ENCODE measurements around the gene SPINK14.

SPINK14 gene

DNA sequence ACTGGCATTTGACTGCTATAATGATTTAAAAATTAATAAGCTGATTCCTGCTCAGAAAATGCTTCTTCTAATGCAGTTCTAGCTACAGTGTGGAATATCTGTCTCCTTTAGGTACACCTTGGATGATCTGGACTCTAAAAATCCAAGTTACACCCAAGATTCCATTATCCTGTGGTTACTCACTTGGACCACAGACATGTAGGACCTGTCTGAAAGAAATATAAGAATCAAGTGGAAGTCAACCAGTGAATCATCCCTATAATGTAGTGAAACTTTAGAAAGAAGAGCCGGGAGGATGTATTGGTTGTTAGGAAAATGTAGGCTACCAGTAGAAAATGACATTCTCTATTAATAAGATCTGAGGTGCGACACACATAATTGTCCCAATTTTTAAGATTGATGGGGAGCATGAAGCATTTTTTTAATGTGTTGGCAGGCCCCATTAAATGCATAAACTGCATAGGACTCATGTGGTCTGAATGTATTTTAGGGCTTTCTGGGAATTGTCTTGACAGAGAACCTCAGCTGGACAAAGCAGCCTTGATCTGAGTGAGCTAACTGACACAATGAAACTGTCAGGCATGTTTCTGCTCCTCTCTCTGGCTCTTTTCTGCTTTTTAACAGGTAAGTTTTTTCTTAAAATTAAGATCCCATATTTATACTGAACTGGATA lies 34.3 kb downstream of the SPINK14 start, which contains the start of gene SPINK6:
Gene SPINK6, plus strand, starts transcription at position 512 of the 673 bp plus-strand sequence. Its CDS starts 55 bp downstream, at position 567.
- no peak for DNase-seq

DNA sequence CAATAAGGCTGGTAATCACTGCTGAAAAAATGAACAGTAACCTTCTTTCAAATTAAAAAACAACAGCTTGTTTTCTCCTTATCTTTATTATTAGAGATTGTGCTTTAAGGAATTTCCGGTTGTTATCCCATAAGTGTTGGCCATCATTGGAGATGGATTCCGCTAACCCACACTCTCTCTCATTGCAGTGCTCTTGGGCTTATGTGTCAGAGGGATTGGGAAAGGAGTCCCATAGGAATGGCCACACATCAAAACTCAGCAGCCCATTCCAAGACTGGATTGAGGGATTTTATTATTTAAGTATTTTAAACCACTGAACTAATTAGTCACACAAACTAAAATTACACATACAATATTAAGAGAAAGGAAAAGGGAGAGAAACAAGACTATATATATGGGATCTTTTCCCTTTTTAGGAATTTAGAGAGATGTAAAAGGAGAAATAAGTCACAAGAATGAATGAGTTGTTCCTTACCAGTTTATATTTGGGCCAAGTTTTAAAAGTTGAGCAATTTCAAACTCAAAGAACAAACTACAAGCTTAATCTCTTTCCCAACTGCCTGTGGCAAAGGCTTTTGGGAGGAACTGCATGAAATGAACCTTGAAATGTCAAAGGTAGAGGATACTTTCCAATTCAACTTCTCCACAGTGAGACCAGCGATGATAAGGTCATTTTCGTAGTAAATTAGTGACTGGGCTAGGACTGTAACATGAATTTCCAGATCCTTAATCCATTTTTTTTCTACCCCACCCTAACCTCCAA lies 36.9 kb downstream of the SPINK14 start:
- DNase-seq: no peak

DNA sequence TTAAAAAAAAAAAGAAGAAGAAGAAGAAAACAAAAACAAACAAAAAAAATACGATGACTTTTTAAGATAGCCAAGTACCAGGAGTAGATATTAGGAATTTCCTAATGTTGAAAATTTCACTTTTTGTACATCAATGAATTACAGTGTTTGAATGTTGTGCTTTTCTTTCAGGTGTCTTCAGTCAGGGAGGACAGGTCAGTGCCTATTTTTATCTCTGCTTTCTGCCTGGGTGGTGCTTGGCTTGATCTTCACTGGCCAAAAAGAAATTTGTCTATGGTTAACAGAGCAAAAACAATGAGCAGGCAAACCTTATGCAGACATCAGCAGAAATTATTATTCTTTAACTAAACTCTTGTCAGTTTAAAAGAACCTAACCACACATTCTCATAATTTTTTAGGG lies 37.5 kb downstream of the SPINK14 start:
- DNase-seq: no peak

DNA sequence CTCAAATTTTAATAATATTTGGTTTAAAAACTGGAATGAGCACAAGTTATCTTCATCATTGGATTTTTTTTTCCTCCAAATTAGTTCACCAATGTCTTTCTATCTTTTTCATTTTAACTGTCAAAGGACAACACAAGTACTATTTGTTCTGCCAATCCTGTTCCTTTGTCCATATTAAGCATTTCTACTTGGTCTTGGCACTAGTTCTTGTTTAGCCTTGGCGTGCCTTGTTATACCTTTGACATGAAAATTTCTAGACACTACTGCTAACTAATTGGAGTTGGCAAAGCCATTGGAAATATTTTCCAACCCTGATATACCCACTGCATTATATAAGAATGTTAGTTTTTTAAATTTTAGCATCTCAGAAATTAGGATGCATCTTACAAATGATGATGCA lies 38.3 kb downstream of the SPINK14 start:
- DNase-seq: no peak

DNA sequence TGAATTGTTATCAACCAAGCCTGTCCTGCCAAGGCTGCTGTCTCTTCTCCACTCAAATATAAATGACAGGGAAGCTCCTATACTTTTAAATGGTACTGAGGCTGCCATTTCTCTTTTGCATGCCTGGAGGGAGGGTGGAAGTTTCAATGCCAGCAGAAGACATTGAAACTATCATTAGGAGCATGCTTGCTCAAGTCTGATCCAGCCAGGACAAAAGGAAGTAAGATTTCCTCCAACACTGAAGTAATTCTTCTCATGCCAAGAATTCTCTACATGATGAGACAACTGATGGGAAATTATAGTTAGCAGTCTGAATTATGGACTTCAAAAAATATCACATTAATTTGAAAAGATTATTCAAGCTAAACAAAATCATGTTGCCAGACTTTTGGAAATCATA lies 39.9 kb downstream of the SPINK14 start:
- no peak for DNase-seq

DNA sequence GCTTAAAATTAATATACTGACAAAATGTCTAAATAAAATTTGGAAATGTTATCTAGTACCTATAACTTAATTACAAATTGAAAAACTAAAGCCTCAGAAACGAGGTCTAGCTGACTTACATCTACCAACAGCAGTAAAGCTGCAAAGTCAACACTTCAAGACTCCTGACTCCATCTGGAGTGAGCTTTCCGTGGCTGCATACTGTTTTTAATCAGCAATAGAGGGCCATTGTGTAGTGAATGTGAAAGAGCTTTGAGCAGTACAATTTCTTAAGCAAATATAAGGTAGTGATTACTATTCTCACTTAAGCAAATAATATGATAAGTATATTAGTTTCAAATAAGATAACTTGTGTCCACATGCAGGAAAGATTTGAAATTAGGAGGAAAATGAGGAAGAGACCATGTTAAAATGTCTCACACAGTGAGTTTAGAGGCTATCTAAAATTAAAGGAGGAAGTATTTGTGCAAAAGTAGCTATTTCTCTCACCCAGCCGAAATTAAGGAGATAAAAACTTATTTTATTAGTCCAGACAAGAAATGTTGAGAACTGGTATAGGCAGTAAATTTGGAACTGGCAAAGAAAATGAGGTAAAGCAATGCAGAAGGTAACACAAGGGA lies 40.9 kb downstream of the SPINK14 start:
- no peak for DNase-seq

DNA sequence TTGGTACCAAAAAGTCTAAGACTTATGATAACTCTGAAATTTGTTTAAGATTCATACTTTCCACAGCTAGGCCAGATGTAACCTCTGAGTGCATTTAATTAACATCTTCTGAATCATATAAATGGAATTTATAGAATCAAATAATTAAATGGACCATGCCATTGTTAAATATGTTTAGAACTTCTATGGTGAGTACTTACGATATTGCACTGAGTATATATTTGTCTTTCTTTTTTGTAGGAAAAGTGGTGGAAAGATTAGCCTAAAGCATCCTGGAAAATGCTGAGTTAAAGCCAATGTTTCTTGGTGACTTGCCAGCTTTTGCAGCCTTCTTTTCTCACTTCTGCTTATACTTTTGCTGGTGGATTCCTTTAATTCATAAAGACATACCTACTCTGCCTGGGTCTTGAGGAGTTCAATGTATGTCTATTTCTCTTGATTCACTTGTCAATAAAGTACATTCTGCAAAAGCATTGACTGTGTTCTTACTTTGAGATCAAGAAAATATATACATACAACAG lies 46.4 kb downstream of the SPINK14 start:
- no peak for DNase-seq

DNA sequence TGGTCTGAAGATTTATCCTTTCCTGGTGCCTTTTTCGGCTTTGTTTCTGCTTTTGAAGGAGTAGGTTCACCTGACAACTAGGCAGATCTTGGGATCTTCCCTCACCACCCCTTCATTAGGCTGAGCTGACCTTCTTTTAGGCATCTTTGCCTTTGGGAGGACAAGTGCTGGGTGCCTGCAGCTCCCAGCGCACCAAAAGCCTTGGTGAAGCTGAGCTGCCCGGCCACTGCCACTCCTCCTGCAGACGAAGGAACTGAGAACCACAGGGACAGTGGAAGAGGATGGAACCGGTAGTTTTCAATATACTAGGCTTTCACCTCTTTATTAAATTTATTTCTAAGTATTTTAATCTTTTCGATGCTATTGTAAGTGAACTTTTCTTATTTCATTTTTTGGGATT lies 53.2 kb downstream of the SPINK14 start:
- no peak for DNase-seq

DNA sequence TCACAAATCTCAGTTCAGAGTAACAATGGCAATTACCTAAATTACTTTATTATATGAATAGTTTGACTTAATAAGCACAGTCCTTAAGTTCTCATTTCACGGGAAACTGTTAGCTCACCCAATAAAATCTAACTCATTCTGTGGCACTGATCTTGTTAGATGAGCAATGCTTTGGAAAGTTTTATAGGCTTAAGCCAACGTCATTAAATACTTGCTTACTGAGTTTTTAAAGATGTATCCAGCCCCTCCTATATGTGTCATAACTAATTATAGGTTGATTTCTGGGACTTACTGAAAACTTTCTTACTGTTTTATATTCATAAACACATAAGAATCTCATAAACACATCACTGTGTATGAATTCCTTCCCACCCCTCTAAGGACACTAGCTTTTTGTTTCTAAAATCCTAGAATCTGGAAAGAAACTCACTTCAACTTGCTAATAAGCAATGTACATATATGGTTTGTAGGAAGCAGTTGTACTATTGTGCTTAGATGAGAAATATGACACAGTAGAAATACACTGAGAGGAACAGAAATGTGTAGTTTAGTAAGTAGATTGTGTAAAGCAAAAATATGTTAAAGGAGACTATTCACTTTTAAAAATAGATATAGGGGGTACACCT lies 55.9 kb downstream of the SPINK14 start:
- DNase-seq: no peak

All from activated CD4-positive, alpha-beta T cell treated with anti-CD3 and anti-CD28 coated beads, Interleukin-2, Interleukin-6, amounts not matched to agents 100 ng/mL and 50 ng/mL, durations not matched to agents 16 hours and 8 hours (primary cell).